HL-60/S4 treated with phorbol 12-myristate 13-acetate at 8.2 ng/mL for 4 days and 3 days (cell line): Measurements from ENCODE around the gene CORO2A.

Experiments used
- in situ Hi-C: fragments of 300-500 bp; cut with MboI; formaldehyde crosslinking; loops from 2 replicates; pipeline ENCODE4 v1.15.0; 2022; ENCODE audit warnings: low sequenced_read_pairs

CORO2A gene

DNA sequence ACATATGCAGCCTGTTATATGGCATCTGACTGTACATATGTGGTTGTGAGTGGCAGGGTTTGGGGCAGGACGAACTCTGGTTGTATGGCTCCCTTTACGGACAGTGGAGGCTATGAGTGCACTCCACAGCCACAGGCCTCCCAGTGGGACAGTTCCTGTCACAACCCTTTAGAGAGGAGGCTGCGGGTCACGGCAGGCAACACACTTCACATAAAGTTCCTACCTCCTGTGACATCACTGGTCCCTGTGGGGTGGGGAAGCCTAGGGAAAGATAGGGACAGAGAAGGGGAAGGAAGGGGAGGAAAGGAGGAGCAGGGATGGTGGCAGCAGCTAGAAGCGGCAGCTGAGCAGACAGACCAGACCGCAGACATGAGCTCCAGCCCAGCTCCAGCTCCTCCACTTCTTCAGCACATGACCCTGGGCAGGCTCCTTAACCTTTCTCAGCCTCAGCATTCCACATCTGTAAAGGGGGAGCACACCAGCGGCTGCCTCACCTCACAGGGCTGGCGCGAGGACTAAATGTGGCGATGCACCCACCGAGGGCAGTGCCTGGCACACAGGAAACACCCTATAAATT is 27.4 kb upstream of the CORO2A start:
- in situ Hi-C loops = no loop called here

- in situ Hi-C loops = no loop called here
These were observed 26.9 kb upstream of the CORO2A start for GRCh38 chr9:98219364-98219716.

- in situ Hi-C loops = no loop called here
These were observed 26.3 kb upstream of the CORO2A start for GRCh38 chr9:98218562-98219363.

- in situ Hi-C loops = no loop called here
These were observed 24.8 kb upstream of the CORO2A start for GRCh38 chr9:98217255-98217654.

DNA sequence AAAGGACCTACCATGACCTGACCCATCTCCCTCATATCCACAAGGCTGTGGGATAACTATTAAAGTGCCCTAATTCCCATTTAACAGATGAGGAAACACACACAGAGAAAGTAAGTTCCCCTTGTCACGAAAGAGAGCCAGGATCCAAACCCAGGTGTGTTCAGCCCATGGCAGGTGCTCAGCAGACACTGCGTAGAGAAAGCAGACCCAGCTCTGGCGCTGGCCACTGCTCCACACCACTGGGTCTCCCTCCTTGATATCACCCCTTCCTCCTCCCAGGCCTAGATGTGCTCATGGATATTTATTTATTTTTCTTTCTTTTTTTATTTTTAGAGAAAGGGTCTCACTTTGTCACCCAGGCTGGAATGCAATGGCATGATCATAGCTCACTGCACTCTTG is 24.0 kb upstream of the CORO2A start:
- in situ Hi-C loops = no loop called here

DNA sequence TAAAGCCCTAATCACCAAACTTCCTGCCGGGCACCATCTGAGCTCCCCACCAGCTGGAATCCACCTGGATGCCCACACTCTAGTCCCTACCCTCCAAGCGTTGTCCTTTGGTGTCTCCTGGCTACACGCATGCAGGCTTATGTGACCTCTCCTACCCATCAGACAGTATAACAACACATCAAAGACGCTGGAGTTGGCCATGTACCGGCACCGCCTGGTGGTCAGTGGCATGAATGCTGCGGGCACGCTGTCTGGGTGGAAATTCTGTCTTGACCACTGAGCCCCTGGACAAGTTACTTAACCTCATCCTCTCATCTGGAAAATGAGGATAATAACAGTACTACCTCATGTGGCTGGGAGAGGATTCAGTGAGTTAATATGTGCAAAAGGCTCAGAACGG is 23.4 kb upstream of the CORO2A start:
- in situ Hi-C loops = no loop called here

- in situ Hi-C loops = no loop called here
These were observed 22.8 kb upstream of the CORO2A start for GRCh38 chr9:98215271-98215670.

GRCh38 chr9:98214811-98215210 is 22.4 kb upstream of the CORO2A start:
- in situ Hi-C loops = no loop called here

DNA sequence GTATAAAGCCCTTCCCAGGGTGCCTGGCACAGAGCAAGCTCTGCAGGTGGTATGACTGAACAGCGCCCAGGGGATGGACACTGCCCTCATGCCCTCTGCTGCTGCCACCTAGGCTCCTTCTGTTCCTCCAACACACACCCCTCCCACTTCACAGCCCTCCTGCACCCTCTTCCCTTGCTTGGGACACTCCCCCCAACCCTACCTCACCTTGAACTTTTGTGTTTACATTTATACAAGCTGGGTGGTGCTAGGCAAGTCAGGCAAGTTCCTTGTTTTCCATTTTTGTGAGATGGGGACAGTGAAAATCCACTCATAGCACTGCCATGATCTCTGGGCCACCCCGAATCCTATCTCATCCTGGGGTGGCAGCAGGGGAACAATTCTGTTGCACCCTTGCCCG is 18.8 kb upstream of the CORO2A start:
- in situ Hi-C loops = no loop called here

DNA sequence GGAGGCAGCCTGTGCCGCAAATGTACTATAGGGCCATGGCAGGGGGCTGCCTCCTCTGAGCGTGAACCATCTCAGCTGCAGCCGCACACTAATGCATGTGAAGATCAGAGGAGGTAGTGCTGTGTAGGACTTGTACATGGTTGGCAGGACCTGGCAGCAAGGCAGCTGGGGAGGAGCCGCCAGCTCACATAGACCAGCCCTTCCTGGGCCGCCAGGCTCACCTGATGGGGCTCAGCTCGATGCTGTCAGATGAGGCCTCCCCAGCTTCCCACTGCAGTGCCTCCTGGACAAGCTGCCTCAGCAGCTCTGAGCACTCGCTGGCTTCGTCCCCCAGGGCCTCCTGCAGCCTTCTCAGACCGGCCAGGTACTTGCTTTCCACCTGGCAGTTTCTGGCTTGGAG is 18.0 kb upstream of the CORO2A start:
- in situ Hi-C loops = no loop called here

GRCh38 chr9:98209530-98209929 is 17.1 kb upstream of the CORO2A start:
- in situ Hi-C loops = no loop called here

- in situ Hi-C loops = no loop called here
These were observed 16.2 kb upstream of the CORO2A start for GRCh38 chr9:98208635-98209034.

DNA sequence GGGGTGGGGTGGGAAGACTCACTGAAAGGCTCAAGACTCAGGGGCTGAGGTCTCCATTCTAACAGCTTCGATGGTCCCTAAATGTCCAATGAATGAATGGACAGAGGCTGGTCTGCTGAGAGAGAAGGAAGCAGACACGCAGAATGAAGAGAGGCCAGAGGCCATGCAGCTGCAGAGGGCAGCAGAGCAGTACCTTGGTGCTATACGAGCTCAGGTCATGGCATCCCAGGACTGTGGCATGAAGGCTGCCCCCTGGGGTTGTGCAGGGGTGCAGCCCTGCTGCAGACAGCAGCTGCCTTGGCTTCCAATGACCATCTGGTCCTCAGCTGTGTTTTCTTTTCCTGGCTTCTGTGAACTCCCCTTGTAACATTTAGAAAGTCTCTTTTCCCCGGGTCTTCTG is 15.2 kb upstream of the CORO2A start:
- in situ Hi-C loops = no loop called here

DNA sequence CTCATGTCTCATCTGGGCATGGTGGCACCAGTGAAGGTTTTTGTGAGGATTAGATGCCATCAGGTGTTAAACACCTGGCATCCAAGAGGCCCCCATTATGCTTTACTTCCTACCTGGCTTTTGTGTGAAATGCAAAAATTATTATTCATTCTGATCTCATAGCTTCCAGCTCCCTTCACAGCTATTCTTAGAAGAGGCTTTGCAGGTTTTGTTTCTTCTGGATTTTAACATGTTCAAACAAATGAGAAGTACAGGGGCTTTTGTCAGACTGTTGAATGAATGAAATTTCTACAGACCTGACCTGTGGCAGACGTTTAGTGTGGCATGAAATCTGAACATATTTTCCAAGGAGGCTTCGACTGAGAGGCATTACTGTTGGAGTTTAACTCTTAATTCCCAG is 14.3 kb upstream of the CORO2A start:
- in situ Hi-C loops = no loop called here

DNA sequence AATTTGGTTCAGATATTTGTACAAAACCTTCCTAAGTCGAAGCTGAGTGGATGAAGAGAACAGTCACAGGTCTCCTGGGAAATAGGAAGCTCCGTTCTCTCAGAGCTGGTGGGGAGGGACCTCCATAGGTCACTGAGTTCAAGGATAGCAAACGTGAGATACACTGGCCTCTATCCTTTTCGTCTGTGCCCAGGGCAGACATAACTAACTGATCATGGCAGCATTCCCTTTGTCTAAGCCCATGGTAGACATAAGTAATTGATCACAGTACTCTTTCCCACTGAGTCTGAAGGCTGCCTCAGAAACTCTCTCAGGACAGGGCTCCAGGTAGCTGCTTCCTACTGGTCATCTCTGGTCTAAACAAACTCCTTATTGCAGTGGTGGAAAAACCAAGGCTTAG is 12.3 kb upstream of the CORO2A start:
- in situ Hi-C loops = no loop called here

GRCh38 chr9:98203153-98203552 is 10.7 kb upstream of the CORO2A start:
- in situ Hi-C loops = no loop called here

GRCh38 chr9:98202252-98202651 is 9.8 kb upstream of the CORO2A start:
- in situ Hi-C loops = no loop called here

DNA sequence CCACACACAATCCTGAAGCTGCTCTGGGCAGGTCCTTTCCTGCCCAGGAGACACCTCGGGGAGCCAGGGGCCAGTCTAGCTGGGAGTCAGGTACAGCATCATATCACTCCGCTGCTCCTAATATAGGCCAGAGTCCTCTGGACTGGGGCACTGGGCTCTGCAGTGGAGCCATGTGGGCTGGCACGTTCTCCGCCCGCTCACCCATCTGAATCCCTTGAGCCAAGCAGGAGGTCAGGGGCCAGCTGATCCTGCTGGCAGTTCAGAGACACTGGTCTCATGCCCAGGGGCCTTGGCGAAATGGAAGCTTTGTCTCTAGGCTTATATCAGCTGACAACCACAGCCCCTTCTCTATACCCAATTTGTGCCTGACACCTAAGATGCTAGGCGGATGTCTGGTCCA is 9.3 kb upstream of the CORO2A start:
- in situ Hi-C loops = no loop called here

DNA sequence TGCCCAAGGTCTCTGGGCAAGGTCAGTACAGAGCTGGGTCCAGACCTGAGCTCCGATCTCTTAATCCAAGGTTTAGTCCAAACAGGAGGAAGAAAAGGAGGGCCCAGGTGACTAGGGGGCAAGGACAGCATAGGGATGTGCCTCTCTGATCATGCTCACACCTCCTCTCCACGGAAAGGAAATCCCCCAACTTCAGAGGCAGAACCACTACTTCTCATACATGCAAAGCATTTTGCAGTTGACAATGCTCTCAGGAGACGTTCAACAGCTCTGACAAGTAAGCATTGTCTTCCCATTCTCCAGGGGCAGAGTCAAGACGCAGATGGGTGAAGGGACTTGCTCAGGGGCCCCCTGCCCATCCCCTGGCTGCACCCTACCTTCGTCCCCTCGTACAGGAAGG is 8.7 kb upstream of the CORO2A start:
- in situ Hi-C loops = no loop called here

DNA sequence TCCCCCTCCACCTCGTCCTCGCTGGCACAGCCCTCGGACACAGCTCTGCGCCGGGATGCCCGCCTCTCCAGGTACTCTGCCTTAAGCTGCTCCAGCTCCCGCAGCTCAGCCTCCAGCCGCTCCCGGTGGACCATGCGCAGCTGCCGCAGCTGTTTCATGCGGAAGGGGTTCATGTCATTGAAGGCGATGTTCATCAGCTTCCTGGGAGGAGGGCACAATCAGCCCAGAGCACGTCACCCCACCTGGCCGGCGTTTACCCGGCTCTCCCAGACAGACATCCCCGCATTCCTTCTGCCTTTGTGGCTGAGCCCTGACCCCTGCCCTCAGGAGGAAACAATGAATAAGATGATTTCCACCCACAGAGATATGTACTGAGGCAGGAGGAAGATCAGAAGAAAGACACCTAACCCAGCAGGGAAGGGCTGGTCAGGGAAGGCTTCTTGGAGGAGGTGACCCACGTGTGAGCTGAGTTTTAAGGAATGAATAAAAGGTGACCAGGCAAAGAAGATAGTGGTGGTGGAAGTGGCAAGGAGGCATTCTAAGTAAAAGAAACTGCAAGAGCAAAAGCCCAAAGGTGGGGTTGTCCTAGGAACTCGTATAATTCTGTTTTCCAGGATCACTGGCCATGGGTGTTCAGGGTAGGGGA is 7.1 kb upstream of the CORO2A start:
- in situ Hi-C loops = no loop called here

- in situ Hi-C loops = no loop called here
These were observed 3.2 kb upstream of the CORO2A start for GRCh38 chr9:98195671-98196070.

GRCh38 chr9:98193336-98193944 is 1.0 kb upstream of the CORO2A start:
- in situ Hi-C loops = no loop called here
